Osteoblast (primary cell): ENCODE results near the gene SYT12. TPM values are rescaled to one million over a fixed set of nuclear protein-coding genes. Genes with fewer than 3 reads are reported as not detected.

Experiments used
- DNase-seq: peaks from one replicate; pipeline ENCODE4 v3.0.0; 2011; ENCODE audit warnings: low spot score, mixed read lengths; ENCODE audit not compliant: insufficient read length; ENCODE audit errors: missing footprints
- H2AFZ ChIP-seq: 2 replicates; pipeline ENCODE4 v1.6.0; 2011; ENCODE audit warnings: mild to moderate bottlenecking, low read length
- H3K27ac ChIP-seq: 2 replicates; pipeline ENCODE4 v1.5.1; 2011; ENCODE audit warnings: mild to moderate bottlenecking, low read depth, low read length, moderate library complexity
- H3K27me3 ChIP-seq: 2 replicates; pipeline ENCODE4 v1.6.0; 2012; ENCODE audit warnings: mild to moderate bottlenecking, control low read depth, inconsistent platforms, low read length, moderate library complexity; ENCODE audit not compliant: insufficient read depth
- H3K36me3 ChIP-seq: 2 replicates; pipeline ENCODE4 v1.5.1; 2011; ENCODE audit warnings: mild to moderate bottlenecking, low read length, control low read depth, moderate library complexity; ENCODE audit not compliant: insufficient read depth
- H3K4me1 ChIP-seq: 2 replicates; pipeline ENCODE4 v1.5.1; 2011; ENCODE audit warnings: mild to moderate bottlenecking, low read length, control low read depth, moderate library complexity; ENCODE audit not compliant: insufficient read depth
- H3K4me2 ChIP-seq: 2 replicates; pipeline ENCODE4 v1.6.0; 2011; ENCODE audit warnings: mild to moderate bottlenecking, low read length; ENCODE audit not compliant: insufficient read depth
- H3K4me3 ChIP-seq: fragments of 200-600 bp; sonication (generic); 3 replicates; pipeline ENCODE4 v1.5.1; 2012; ENCODE audit warnings: mild to moderate bottlenecking, low read length, inconsistent platforms; ENCODE audit not compliant: insufficient read depth
- H3K79me2 ChIP-seq: 2 replicates; pipeline ENCODE4 v1.6.0; 2012; ENCODE audit warnings: mild to moderate bottlenecking, low read length, control low read depth, inconsistent platforms; ENCODE audit not compliant: insufficient read depth
- H3K9me3 ChIP-seq: 2 replicates; pipeline ENCODE4 v1.5.1; 2011; ENCODE audit warnings: low read depth, low read length, control low read depth
- H4K20me1 ChIP-seq: 2 replicates; pipeline ENCODE4 v1.6.0; 2012; ENCODE audit warnings: mild to moderate bottlenecking, low read length, control low read depth; ENCODE audit not compliant: insufficient read depth
- total RNA-seq: library from RNA; depleted of rRNA; stranded (reverse); fragments of >200 nt; gene quantifications from 2 replicates; pipeline ENCODE4 v1.2.3, GENCODE V29; 2012
- TF ChIP-seq, protein P1 (sequence below): IDR thresholded peaks from 2 replicates; pipeline ENCODE4 v1.5.1; 2011; ENCODE audit warnings: mild to moderate bottlenecking, low read depth, low read length, moderate library complexity; ENCODE audit errors: extremely low read depth

SYT12 gene
- total RNA-seq, 1 donor: 4.0 TPM

DNA sequence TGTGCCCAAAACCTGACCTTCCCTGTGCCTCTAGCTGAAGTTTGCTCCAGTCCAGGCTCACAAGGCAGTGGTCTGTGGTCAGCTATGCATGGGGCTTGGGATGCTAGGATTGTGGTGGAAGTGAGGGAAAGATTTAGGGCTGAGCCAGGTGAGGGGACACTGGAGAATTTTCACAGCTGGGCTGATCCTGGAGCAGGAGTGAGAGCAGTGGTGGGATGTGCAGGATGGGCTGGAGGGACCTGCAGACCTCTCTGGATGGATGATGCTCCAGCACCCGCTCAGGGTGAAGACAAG lies 72.2 kb downstream of the SYT12 start:
- H3K27ac ChIP-seq: no peak overlapping the region
- TF ChIP-seq, protein P1, sequence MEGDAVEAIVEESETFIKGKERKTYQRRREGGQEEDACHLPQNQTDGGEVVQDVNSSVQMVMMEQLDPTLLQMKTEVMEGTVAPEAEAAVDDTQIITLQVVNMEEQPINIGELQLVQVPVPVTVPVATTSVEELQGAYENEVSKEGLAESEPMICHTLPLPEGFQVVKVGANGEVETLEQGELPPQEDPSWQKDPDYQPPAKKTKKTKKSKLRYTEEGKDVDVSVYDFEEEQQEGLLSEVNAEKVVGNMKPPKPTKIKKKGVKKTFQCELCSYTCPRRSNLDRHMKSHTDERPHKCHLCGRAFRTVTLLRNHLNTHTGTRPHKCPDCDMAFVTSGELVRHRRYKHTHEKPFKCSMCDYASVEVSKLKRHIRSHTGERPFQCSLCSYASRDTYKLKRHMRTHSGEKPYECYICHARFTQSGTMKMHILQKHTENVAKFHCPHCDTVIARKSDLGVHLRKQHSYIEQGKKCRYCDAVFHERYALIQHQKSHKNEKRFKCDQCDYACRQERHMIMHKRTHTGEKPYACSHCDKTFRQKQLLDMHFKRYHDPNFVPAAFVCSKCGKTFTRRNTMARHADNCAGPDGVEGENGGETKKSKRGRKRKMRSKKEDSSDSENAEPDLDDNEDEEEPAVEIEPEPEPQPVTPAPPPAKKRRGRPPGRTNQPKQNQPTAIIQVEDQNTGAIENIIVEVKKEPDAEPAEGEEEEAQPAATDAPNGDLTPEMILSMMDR: no peak
- no peak overlapping the region for H3K4me2 ChIP-seq
- no peaks in the 10 kb centered on the region for H4K20me1 ChIP-seq
- H3K4me1 ChIP-seq: no peaks in the 10 kb centered on the region
- peak; percentile 13 for DNase-seq
- H3K79me2 ChIP-seq: no peaks in the 10 kb centered on the region
- no peaks in the 10 kb centered on the region for H3K27me3 ChIP-seq
- no peak overlapping the region for H3K4me3 ChIP-seq
- H3K36me3 ChIP-seq: no peaks in the 10 kb centered on the region
- H2AFZ ChIP-seq: no peak overlapping the region
- no peaks in the 10 kb centered on the region for H3K9me3 ChIP-seq

DNA sequence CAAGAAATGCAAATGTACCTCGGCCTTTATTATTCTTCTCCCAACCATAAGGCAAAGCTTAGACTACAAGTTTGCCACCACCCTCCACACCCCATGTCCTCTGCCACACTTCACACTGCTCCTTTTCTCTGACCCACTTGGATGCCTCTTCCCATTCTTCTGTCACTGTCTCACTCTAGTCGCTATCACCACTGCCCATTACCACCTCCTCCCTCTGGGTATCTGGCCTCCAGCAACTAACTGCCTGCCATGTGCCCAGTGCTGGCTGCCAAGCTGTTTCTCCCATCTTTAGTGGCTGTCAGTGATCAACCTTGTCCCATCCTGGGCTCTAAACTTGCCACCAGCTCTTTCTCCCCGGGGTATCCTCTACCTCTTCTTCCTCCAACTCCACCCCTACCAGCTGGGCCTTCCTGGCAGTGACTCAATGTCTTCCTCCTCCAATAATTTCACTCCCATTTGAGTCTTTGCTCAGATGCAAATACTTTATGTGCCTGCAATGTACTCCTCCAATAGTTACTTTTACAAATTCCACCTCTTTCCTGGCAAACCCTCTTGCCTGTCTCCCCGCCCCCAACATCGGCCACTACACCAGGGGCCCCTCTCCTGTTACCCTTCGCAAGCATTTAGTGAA lies 76.0 kb downstream of the SYT12 start:
- Histone ChIP-seq H3K4me1 (no peaks in the 10 kb centered on the region), H3K9me3 (no peaks in the 10 kb centered on the region), H3K27me3 (no peaks in the 10 kb centered on the region), H3K4me2 (no peak overlapping the region), H3K27ac (no peak overlapping the region), H2AFZ (no peak overlapping the region), H3K79me2 (no peaks in the 10 kb centered on the region), H3K36me3 (no peaks in the 10 kb centered on the region), H4K20me1 (no peaks in the 10 kb centered on the region), H3K4me3 (no peak overlapping the region)
- peak; percentile 36 for DNase-seq
- TF ChIP-seq, protein P1: no peak

DNA sequence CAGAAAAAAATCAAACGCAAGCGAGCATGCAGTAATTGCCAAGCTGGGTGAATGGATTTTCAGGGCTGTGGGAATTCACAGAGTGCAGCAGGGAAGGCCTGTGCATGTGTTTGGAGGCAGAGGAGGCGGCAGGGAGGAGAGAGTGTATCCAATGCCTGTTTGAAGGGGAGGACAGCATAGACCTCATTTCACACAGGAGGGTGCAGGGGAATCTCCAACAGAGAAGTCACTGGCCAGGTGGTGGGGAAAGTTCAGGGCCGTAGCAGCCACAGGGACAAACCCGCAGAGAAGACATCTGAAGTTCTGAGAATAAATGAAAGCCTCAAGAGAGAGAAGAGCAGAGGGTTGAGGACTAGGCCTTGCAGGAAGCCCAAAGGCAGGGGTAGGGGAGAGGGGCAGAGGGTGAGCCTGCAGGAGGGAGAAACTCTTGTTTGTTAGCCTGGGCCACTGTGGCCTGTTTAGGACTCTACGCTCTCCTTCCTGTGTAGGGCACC lies 76.9 kb downstream of the SYT12 start:
- TF ChIP-seq, protein P1: no peak
- peak; percentile 27 for DNase-seq
- no peaks in the 10 kb centered on the region for H3K79me2 ChIP-seq
- no peaks in the 10 kb centered on the region for H4K20me1 ChIP-seq
- H3K4me2 ChIP-seq: no peak overlapping the region
- H3K4me1 ChIP-seq: no peaks in the 10 kb centered on the region
- H3K27ac ChIP-seq: no peak overlapping the region
- no peaks in the 10 kb centered on the region for H3K9me3 ChIP-seq
- H2AFZ ChIP-seq: no peak overlapping the region
- H3K36me3 ChIP-seq: no peaks in the 10 kb centered on the region
- H3K4me3 ChIP-seq: no peak overlapping the region
- H3K27me3 ChIP-seq: no peaks in the 10 kb centered on the region

Other genes with a start within 250 kb of the SYT12 start
- 11.5 and 18.1 TPM in 2 replicates for gene RCE1, start 179.7 kb upstream of the SYT12 start, total RNA-seq
- 15.9 and 16.3 TPM in 2 replicates for gene LRFN4, start 166.1 kb upstream of the SYT12 start, total RNA-seq
- 48.5 and 50.1 TPM in 2 replicates for gene PC, start 64.8 kb upstream of the SYT12 start, total RNA-seq
- gene C11orf86, start 47.8 kb upstream of the SYT12 start, total RNA-seq: not detected in 2 replicates
- 26.8 and 27.5 TPM in 2 replicates for gene RHOD, start 33.7 kb downstream of the SYT12 start, total RNA-seq
- gene KDM2A, start 96.1 kb downstream of the SYT12 start, total RNA-seq: 62.5 and 65.9 TPM in 2 replicates
- 21.4 and 23.6 TPM in 2 replicates for gene GRK2, start 243.3 kb downstream of the SYT12 start, total RNA-seq